Myocyte (in vitro differentiated cells): ENCODE data around the gene CBLN1. TPM values are rescaled to one million over a fixed set of nuclear protein-coding genes. Genes with fewer than 3 reads are reported as not detected.

Source experiments
- total RNA-seq: library from RNA; depleted of rRNA; stranded (reverse); fragments of >200 nt; gene quantifications from 2 replicates; pipeline ENCODE4 v1.2.3, GENCODE V29; 2014

The CBLN1 gene
- total RNA-seq, 1 donor from 2014 or later: not detected

Other genes with a start within 250 kb of the CBLN1 start
- gene C16orf78, start 92.0 kb upstream of the CBLN1 start, total RNA-seq: not detected in 2 replicates